K562 (cell line): Measurements from ENCODE around the gene ZNF462. TPM values are rescaled to one million over a fixed set of nuclear protein-coding genes. Genes with fewer than 3 reads are reported as not detected.

Experiments used
- ATAC-seq: fragments of 200-7000 bp; cut with Tn5 transposase; 3 replicates; pipeline ENCODE4 v1.9.1; 2020; ENCODE audit warnings: moderate library complexity
- BruUV-seq: library from RNA; stranded (reverse); fragments of 400-500 nt; replicated peaks from 2 replicates; lab custom pipeline; 2021; lab: Mats Ljungman, UMichigan
- CTCF ChIA-PET: fragments of 300-600 bp; formaldehyde crosslinking; extraction: SDS; loops from one replicate; lab custom pipeline; 2021; ENCODE audit warnings: low intra/inter-chr PET ratio; lab: Yijun Ruan, JAX
- POLR2A ChIA-PET: fragments of 300-600, 350-650 bp; sonication (Branson Sonifier 250); formaldehyde crosslinking; extraction: SDS; loops from one replicate; lab custom pipeline; 2021; ENCODE audit warnings: antibody characterized with exemption, inconsistent platforms; lab: Yijun Ruan, JAX
- DNase-seq, 4 experiments: peaks; one replicate each; pipeline versions ENCODE4 v3.0.0 to v3.0.0-alpha.2; 2011 to 2018; ENCODE audit warnings: low spot score in 3 of 4, mixed read lengths in 3 of 4; ENCODE audit errors: extremely low read depth in 1 of 4
- FAIRE-seq: peaks from 2 replicates; lab custom pipeline; 2011; peaks lifted over from hg19 to GRCh38; lab: Jason Lieb, UNC
- H2AFZ ChIP-seq: 2 replicates; pipeline ENCODE4 v1.6.0; 2011; ENCODE audit warnings: low read depth, low read length, control low read depth, inconsistent platforms
- H3K27ac ChIP-seq: fragments of 200-600 bp; 3 replicates; pipeline ENCODE4 v1.8.0; 2011; ENCODE audit warnings: low read depth, mild to moderate bottlenecking, control low read depth, inconsistent platforms, low read length, moderate library complexity, mixed read lengths; ENCODE audit errors: extremely low read depth
- H3K27me3 ChIP-seq, 2 experiments: fragments of 300-600 bp in 1 of 2; 2 replicates in 1 of 2; 3 replicates in 1 of 2; pipeline versions ENCODE4 v1.6.0 to v1.8.0; 2011; ENCODE audit warnings: inconsistent platforms in 2 of 2, low read length in 2 of 2, mild to moderate bottlenecking in 1 of 2, mixed read lengths in 1 of 2, moderate library complexity in 1 of 2; ENCODE audit not compliant: control insufficient read depth in 2 of 2, insufficient read depth in 2 of 2
- H3K36me3 ChIP-seq: fragments of 300-600 bp; 3 replicates; pipeline ENCODE4 v1.8.0; 2011; ENCODE audit warnings: mild to moderate bottlenecking, low read length, inconsistent platforms; ENCODE audit not compliant: control insufficient read depth, insufficient read depth
- H3K4me1 ChIP-seq, 2 experiments: fragments of 200-600 bp in 1 of 2; replicated peaks in 1 of 2; 2 replicates in 1 of 2; 3 replicates in 1 of 2; pipeline versions ENCODE4 v1.5.1 to v1.8.0; 2011; ENCODE audit warnings: inconsistent platforms in 2 of 2, low read length in 2 of 2, mild to moderate bottlenecking in 1 of 2, mixed read lengths in 1 of 2, moderate library complexity in 1 of 2; ENCODE audit not compliant: control insufficient read depth in 2 of 2, insufficient read depth in 2 of 2
- H3K4me2 ChIP-seq: 2 replicates; pipeline ENCODE4 v1.6.1; 2011; ENCODE audit warnings: low read length, control low read depth, inconsistent platforms, mixed read lengths; ENCODE audit not compliant: insufficient read depth
- H3K4me3 ChIP-seq: fragments of 200-600 bp; sonication (generic), shearing (Covaris generic); 2 replicates; pipeline ENCODE4 v1.5.1; 2016; ENCODE audit warnings: control low read depth, inconsistent platforms
- H3K79me2 ChIP-seq: fragments of 200-600 bp; 3 replicates; pipeline ENCODE4 v1.8.0; 2011; ENCODE audit warnings: low read length, inconsistent platforms; ENCODE audit not compliant: control insufficient read depth, insufficient read depth
- H3K9ac ChIP-seq, 2 experiments: 2 replicates each; pipeline versions ENCODE4 v1.6.0 to v1.6.1; 2011; ENCODE audit warnings: low read depth in 2 of 2, low read length in 2 of 2, control low read depth in 1 of 2, inconsistent platforms in 1 of 2, mild to moderate bottlenecking in 1 of 2, mixed read lengths in 1 of 2; ENCODE audit not compliant: insufficient read depth in 1 of 2
- H3K9me1 ChIP-seq: one replicate; pipeline ENCODE4 v1.6.0; 2011; ENCODE audit warnings: inconsistent platforms, mild to moderate bottlenecking, low read length, moderate library complexity; ENCODE audit not compliant: control insufficient read depth, insufficient read depth
- H3K9me3 ChIP-seq: replicated peaks from 2 replicates; pipeline ENCODE4 v1.5.1; 2011; ENCODE audit warnings: low read depth, low read length, inconsistent platforms; ENCODE audit not compliant: control insufficient read depth, insufficient read depth
- H4K20me1 ChIP-seq: replicated peaks from 2 replicates; pipeline ENCODE4 v1.6.1; 2011; ENCODE audit warnings: low read length, inconsistent platforms, mixed read lengths; ENCODE audit not compliant: control insufficient read depth, insufficient read depth
- ESRRA ChIP-seq: fragments of 450-650 bp; IDR thresholded peaks from 2 replicates; pipeline ENCODE4 v1.6.1; 2014; ENCODE audit warnings: low read depth, mild to moderate bottlenecking, moderate library complexity, borderline replicate concordance
- ZBTB11 ChIP-seq, 3 experiments: fragments of 200-800 bp in 1 of 3; fragments of 250-450 bp in 1 of 3; fragments of 450-650 bp in 1 of 3; sonication (Bioruptor Pico) in 1 of 3; sonication (Bioruptor generic) in 1 of 3; formaldehyde crosslinking in 1 of 3; IDR thresholded peaks; 2 replicates each; pipeline versions ENCODE4 v1.6.1 to v1.8.0; 2016 to 2022; ENCODE audit warnings: mild to moderate bottlenecking in 2 of 3, missing genetic modification characterization in 2 of 3, missing compliant biosample characterization in 1 of 3, moderate library complexity in 1 of 3
- ZFP36 ChIP-seq: fragments of 150-350 bp; IDR thresholded peaks from 2 replicates; pipeline ENCODE4 v1.6.1; 2018; ENCODE audit warnings: low read length, low read depth; ENCODE audit not compliant: partially characterized antibody
- WGBS: fragments of 100-300 bp; shearing (Covaris generic); methylation state at CpG from one replicate; pipeline ENCODE4 v1.1.6; 2016; ENCODE audit warnings: low coverage, mixed read lengths; ENCODE audit not compliant: insufficient coverage; ENCODE audit errors: missing lambda C conversion rate; 5-methylcytosine and 5-hydroxymethylcytosine counted together
- in situ Hi-C: fragments of 300-500 bp; cut with MboI; formaldehyde crosslinking; loops from 4 replicates; pipeline ENCODE4 v1.15.0; 2018; ENCODE audit warnings: inconsistent platforms, mixed read lengths
- intact Hi-C: fragments of 100-400 bp; cut with micrococcal nuclease; formaldehyde crosslinking; loops from 2 replicates; pipeline ENCODE4 v1.14.2; 2022
- polyA plus RNA-seq, 8 experiments: library from polyadenylated mRNA; depleted of rRNA in 4 of 8; stranded (reverse) in 5 of 8; unstranded in 3 of 8; fragments of >200 nt; fragmentation: Nextera tagmentation in 2 of 8; fragmentation: Illumina TruSeq in 1 of 8; extraction: Ambion mirVana in 2 of 8; extraction: Trizol in 1 of 8; gene quantifications; 2 replicates each; pipeline versions ENCODE4 v1.2.1 to v1.2.3, GENCODE V29; 2011 to 2014; ENCODE audit warnings: inconsistent platforms in 1 of 8, missing spikeins in 1 of 8
- total RNA-seq, 7 experiments: library from RNA; depleted of rRNA in 6 of 7; stranded (reverse); fragments of >200 nt in 6 of 7; fragmentation: Illumina TruSeq in 2 of 7; extraction: Trizol in 2 of 7; gene quantifications; 2 replicates each; pipeline versions ENCODE4 v1.2.1 to v1.2.3, GENCODE V29; 2011 to 2021; ENCODE audit warnings: low replicate concordance in 1 of 7

ZNF462 gene
- total and polyA plus RNA-seq, 9 of the 15 experiments (the other 6 are each of a cell fraction or from before 2014, with no cell fraction given), result 0.20 TPM; not detected in 8

- FAIRE-seq, result no peak
- Histone ChIP-seq H2AFZ (no peak overlapping the region), H3K9me1 (no peaks in the 10 kb centered on the region), H3K36me3 (no peaks in the 10 kb centered on the region), H3K4me1 (no peaks in the 10 kb centered on the region), H3K27me3 (no peaks in the 10 kb centered on the region), H3K9me3 (no peaks in the 10 kb centered on the region), H3K4me3 (no peak overlapping the region), H4K20me1 (no peaks in the 10 kb centered on the region), H3K4me2 (no peak overlapping the region), H3K79me2 (no peaks in the 10 kb centered on the region), H3K27ac (no peak overlapping the region), H3K9ac (no peak overlapping the region)
- intact Hi-C loops, result no loop called here
- no peak for DNase-seq
- in situ Hi-C loops, result no loop called here
- WGBS, result 4% methylated on average over 2 of the region's 2 CpGs
- ATAC-seq, result no peak
- POLR2A ChIA-PET, result no interaction called here
- TF ChIP-seq ZBTB11 (CRISPR knock-in tag; IDR thresholded peaks at IDR 0.05) (no peak), ESRRA (no peak), ZFP36 (no peak)
- CTCF ChIA-PET, result no interaction called here
- BruUV-seq, result no TSS peak
These were observed 117.7 kb downstream of the ZNF462 start for GRCh38 chr9:106980551-106981101.
